IMR-90 (cell line): ENCODE data around the gene PADI1.

Source experiments
- NFE2L2 ChIP-seq: fragments of 150-350 bp; IDR thresholded peaks from 2 replicates; pipeline ENCODE4 v1.6.1; 2016; ENCODE audit warnings: low read depth, mild to moderate bottlenecking, low read length
- POLR2A ChIP-seq: IDR thresholded peaks from 2 replicates; pipeline ENCODE4 v1.6.1; 2012; ENCODE audit warnings: mild to moderate bottlenecking, low read depth, low read length
- TF ChIP-seq, protein P1 (sequence below): conservative IDR thresholded peaks from 2 replicates; pipeline ENCODE4 v1.5.1; 2012; ENCODE audit warnings: mild to moderate bottlenecking, low read depth, low read length, improper control_type of control experiment

DNA sequence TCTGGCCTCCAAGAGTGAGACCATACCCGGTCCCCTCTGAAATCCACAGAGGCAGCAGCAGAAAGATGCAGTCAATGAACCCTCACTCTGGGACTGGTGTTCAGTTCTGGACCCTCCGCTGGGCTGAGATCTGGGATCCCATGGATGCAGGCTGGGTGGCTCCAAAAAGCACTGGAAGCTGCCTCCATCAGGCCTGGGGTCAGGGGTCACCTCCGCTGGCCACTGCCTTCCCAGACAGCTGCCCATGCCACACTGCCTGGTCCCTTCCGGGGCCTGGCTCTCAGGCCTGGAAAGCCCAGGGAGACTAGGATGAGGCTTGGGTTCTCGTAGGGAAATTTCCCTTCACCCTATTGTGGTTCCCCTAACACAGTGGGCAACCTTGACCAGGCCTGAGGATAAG lies 81.7 kb downstream of the PADI1 start:
- TF ChIP-seq, protein P1, sequence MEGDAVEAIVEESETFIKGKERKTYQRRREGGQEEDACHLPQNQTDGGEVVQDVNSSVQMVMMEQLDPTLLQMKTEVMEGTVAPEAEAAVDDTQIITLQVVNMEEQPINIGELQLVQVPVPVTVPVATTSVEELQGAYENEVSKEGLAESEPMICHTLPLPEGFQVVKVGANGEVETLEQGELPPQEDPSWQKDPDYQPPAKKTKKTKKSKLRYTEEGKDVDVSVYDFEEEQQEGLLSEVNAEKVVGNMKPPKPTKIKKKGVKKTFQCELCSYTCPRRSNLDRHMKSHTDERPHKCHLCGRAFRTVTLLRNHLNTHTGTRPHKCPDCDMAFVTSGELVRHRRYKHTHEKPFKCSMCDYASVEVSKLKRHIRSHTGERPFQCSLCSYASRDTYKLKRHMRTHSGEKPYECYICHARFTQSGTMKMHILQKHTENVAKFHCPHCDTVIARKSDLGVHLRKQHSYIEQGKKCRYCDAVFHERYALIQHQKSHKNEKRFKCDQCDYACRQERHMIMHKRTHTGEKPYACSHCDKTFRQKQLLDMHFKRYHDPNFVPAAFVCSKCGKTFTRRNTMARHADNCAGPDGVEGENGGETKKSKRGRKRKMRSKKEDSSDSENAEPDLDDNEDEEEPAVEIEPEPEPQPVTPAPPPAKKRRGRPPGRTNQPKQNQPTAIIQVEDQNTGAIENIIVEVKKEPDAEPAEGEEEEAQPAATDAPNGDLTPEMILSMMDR, result no peak
- TF ChIP-seq POLR2A (no peak), NFE2L2 (no peak)
